Vagina (tissue), 2 donors: ENCODE measurements around the gene KLHL21. TPM values are rescaled to one million over a fixed set of nuclear protein-coding genes. Genes with fewer than 3 reads are reported as not detected.

ENCODE experiments used
- DNase-seq, 2 donors: peaks; one replicate each; pipeline ENCODE4 v3.0.0-alpha.2; 2017; ENCODE audit errors: extremely low spot score in 2 of 2
- H3K27ac ChIP-seq: fragments of 200-600 bp; sonication (generic); one replicate; pipeline ENCODE4 v1.5.1; 2019
- H3K27me3 ChIP-seq: fragments of 200-600 bp; sonication (generic); one replicate; pipeline ENCODE4 v1.5.1; 2019
- H3K36me3 ChIP-seq, 2 donors: fragments of 200-600 bp; sonication (generic); one replicate each; pipeline ENCODE4 v1.5.1; 2017 to 2019
- H3K4me1 ChIP-seq: fragments of 200-600 bp; sonication (generic); one replicate; pipeline ENCODE4 v1.5.1; 2019
- H3K4me3 ChIP-seq, 2 donors: fragments of 200-600 bp; sonication (generic); 1 replicate in 1 of 2; 2 replicates in 1 of 2; pipeline ENCODE4 v1.5.1; 2016 to 2019
- H3K9me3 ChIP-seq: fragments of 200-600 bp; sonication (generic); one replicate; pipeline ENCODE4 v1.5.1; 2019
- CTCF ChIP-seq, 3 experiments: fragments of 450-650 bp in 2 of 3; fragments of 200-600 bp in 1 of 3; sonication (generic) in 1 of 3; IDR thresholded peaks; one replicate each; pipeline ENCODE4 v1.5.1; 2017 to 2019; ENCODE audit warnings: antibody characterized with exemption in 3 of 3, mild to moderate bottlenecking in 2 of 3, moderate library complexity in 2 of 3
- POLR2A ChIP-seq, 2 donors: fragments of 450-650 bp; IDR thresholded peaks; one replicate each; pipeline ENCODE4 v1.6.1; 2017; ENCODE audit warnings: antibody characterized with exemption in 2 of 2, mild to moderate bottlenecking in 2 of 2, moderate library complexity in 2 of 2
- POLR2AphosphoS5 ChIP-seq, 2 donors: sonication (generic); formaldehyde crosslinking; IDR thresholded peaks; one replicate each; pipeline ENCODE4 v1.9.0; 2017; ENCODE audit warnings: antibody characterized with exemption in 2 of 2, mild to moderate bottlenecking in 2 of 2, low read depth in 1 of 2; ENCODE audit not compliant: insufficient read depth in 1 of 2
- intact Hi-C: fragments of 100-400 bp; cut with DNase I; formaldehyde crosslinking; loops from one replicate; pipeline ENCODE4 v1.15.1; 2023
- total RNA-seq: library from RNA; depleted of rRNA; stranded (reverse); fragments of >200 nt; gene quantifications from one replicate; pipeline ENCODE4 v1.2.3, GENCODE V29; 2016

The KLHL21 gene
- total RNA-seq, 1 donor from 2014 or later: 54.3 TPM

- H3K27me3 ChIP-seq: no peaks in the 10 kb centered on the region
- intact Hi-C loops: no loop called here
- DNase-seq: no peak
- peaks cover 49% of the 10 kb centered on the region for H3K4me1 ChIP-seq
- H3K36me3 ChIP-seq: peaks cover 0 to 4% of the 10 kb centered on the region in 2 donors
- H3K9me3 ChIP-seq: no peaks in the 10 kb centered on the region
- H3K4me3 ChIP-seq: peak overlapping the region; percentile 77 to 98
- no peak for TF ChIP-seq CTCF (IDR thresholded peaks at IDR 0.05)
- peak in 1 of 2 donors; percentile 24 for TF ChIP-seq POLR2A (IDR thresholded peaks at IDR 0.05)
- peak; percentile 45 to 66 for TF ChIP-seq POLR2AphosphoS5 (IDR thresholded peaks at IDR 0.05; ENCODE audit: insufficient read depth in 1 of 2, low read depth in 1 of 2)
- peak overlapping the region; percentile 97 for H3K27ac ChIP-seq
These were observed 10.1 kb upstream of the KLHL21 start for GRCh38 chr1:6612641-6613360.

- TF ChIP-seq POLR2AphosphoS5 (IDR thresholded peaks at IDR 0.05; ENCODE audit: insufficient read depth in 1 of 2, low read depth in 1 of 2) (peak; percentile 66 to 73), POLR2A (IDR thresholded peaks at IDR 0.05) (no peak), CTCF (IDR thresholded peaks at IDR 0.05) (peak in 1 of 3 experiments; percentile 16)
- Histone ChIP-seq H3K36me3 (peaks cover 0 to 3% of the 10 kb centered on the region in 2 donors), H3K4me1 (peaks cover 39% of the 10 kb centered on the region), H3K4me3 (peak overlapping the region; percentile 59 to 74), H3K9me3 (no peaks in the 10 kb centered on the region), H3K27ac (peak overlapping the region; percentile 98), H3K27me3 (no peaks in the 10 kb centered on the region)
- intact Hi-C loops: loop anchor here (5.0 kb wide), 1 partner anchor 33 kb away; no protein-coding TSS in a partner anchor
- DNase-seq: no peak
These were observed 1.4 kb upstream of the KLHL21 start for GRCh38 chr1:6603915-6604558.

- intact Hi-C loops: loop anchor here (5.0 kb wide), 1 partner anchor 34 kb away; no protein-coding TSS in a partner anchor
- H3K36me3 ChIP-seq: peaks cover 0 to 9% of the 10 kb centered on the region in 2 donors
- TF ChIP-seq POLR2A (IDR thresholded peaks at IDR 0.05) (no peak), POLR2AphosphoS5 (IDR thresholded peaks at IDR 0.05; ENCODE audit: insufficient read depth in 1 of 2, low read depth in 1 of 2) (peak in 1 of 2 donors; percentile 81)
- H3K4me3 ChIP-seq: peak overlapping the region; percentile 59 to 74
- H3K9me3 ChIP-seq: no peaks in the 10 kb centered on the region
- no peak for DNase-seq
- H3K27ac ChIP-seq: peak overlapping the region; percentile 98
- no peaks in the 10 kb centered on the region for H3K27me3 ChIP-seq
- H3K4me1 ChIP-seq: peaks cover 46% of the 10 kb centered on the region
These were observed 707 bp upstream of the KLHL21 start for GRCh38 chr1:6603238-6603914.

GRCh38 chr1:6601923-6602668, 573 bp downstream of the KLHL21 start:
- intact Hi-C loops: loop anchor here (5.0 kb wide), 1 partner anchor 35 kb away; no protein-coding TSS in a partner anchor
- H3K4me3 ChIP-seq: peak overlapping the region; percentile 59 to 74
- H3K27me3 ChIP-seq: no peaks in the 10 kb centered on the region
- H3K36me3 ChIP-seq: peaks cover 0 to 21% of the 10 kb centered on the region in 2 donors
- DNase-seq: no peak
- H3K9me3 ChIP-seq: no peaks in the 10 kb centered on the region
- peaks cover 59% of the 10 kb centered on the region for H3K4me1 ChIP-seq
- H3K27ac ChIP-seq: peak overlapping the region; percentile 98
- TF ChIP-seq POLR2A (IDR thresholded peaks at IDR 0.05): no peak
- no peak for TF ChIP-seq CTCF (IDR thresholded peaks at IDR 0.05)
- TF ChIP-seq POLR2AphosphoS5 (IDR thresholded peaks at IDR 0.05; ENCODE audit: insufficient read depth in 1 of 2, low read depth in 1 of 2): no peak
